H1 (cell line): ENCODE measurements around the gene DISP1. TPM values are rescaled to one million over a fixed set of nuclear protein-coding genes. Genes with fewer than 3 reads are reported as not detected.

Experiments
- CTCF ChIA-PET: fragments of 300-600 bp; sonication (Branson Sonifier 250); formaldehyde crosslinking; loops from one replicate; lab custom pipeline; 2021; ENCODE audit not compliant: partially characterized antibody; lab: Charles Lee
- POLR2A ChIA-PET: fragments of 300-600 bp; sonication (Branson Sonifier 250); formaldehyde crosslinking; loops from one replicate; lab custom pipeline; 2021; ENCODE audit warnings: inconsistent platforms; ENCODE audit not compliant: partially characterized antibody; lab: Charles Lee
- DNase-seq, 2 experiments: peaks; one replicate each; pipeline versions ENCODE4 v3.0.0 to v3.0.0-alpha.2; 2010 to 2022; ENCODE audit warnings: low spot score in 2 of 2, low read depth in 1 of 2, mixed read lengths in 1 of 2
- FAIRE-seq: peaks from 2 replicates; lab custom pipeline; 2011; peaks lifted over from hg19 to GRCh38; lab: Jason Lieb, UNC
- H2AFZ ChIP-seq: 2 replicates; pipeline ENCODE4 v1.8.1; 2012; ENCODE audit warnings: low read length, inconsistent platforms
- H2AK5ac ChIP-seq: 2 replicates; pipeline ENCODE4 v1.6.1; 2013; ENCODE audit warnings: low read depth, low read length
- H2BK120ac ChIP-seq: replicated peaks from 2 replicates; pipeline ENCODE3; 2013; ENCODE audit warnings: low read depth, low read length, inconsistent platforms
- H2BK12ac ChIP-seq: 2 replicates; pipeline ENCODE4 v1.6.1; 2013; ENCODE audit warnings: low read depth, low read length
- H2BK15ac ChIP-seq: 2 replicates; pipeline ENCODE4 v1.6.1; 2013; ENCODE audit warnings: low read length
- H2BK20ac ChIP-seq: 2 replicates; pipeline ENCODE4 v1.6.1; 2013; ENCODE audit warnings: low read length
- H2BK5ac ChIP-seq: 2 replicates; pipeline ENCODE4 v1.6.1; 2013; ENCODE audit warnings: low read depth, low read length
- H3K14ac ChIP-seq: 2 replicates; pipeline ENCODE4 v1.6.1; 2013; ENCODE audit warnings: inconsistent platforms; ENCODE audit not compliant: insufficient read length
- H3K18ac ChIP-seq: 2 replicates; pipeline ENCODE4 v1.6.1; 2013; ENCODE audit warnings: low read length; ENCODE audit errors: extremely low read depth
- H3K23ac ChIP-seq: 2 replicates; pipeline ENCODE4 v1.6.1; 2013; ENCODE audit warnings: inconsistent platforms; ENCODE audit not compliant: insufficient read length
- H3K23me2 ChIP-seq: 2 replicates; pipeline ENCODE4 v1.6.1; 2013; ENCODE audit warnings: low read depth, low read length
- H3K27ac ChIP-seq: 2 replicates; pipeline ENCODE4 v1.6.1; 2011; ENCODE audit warnings: low read depth, low read length, inconsistent platforms
- H3K27me3 ChIP-seq, 4 experiments: replicated peaks in 1 of 4; 1 replicate in 1 of 4; 2 replicates in 3 of 4; pipeline versions ENCODE4 v1.6.1 to v1.8.1; 2011 to 2013; ENCODE audit warnings: low read length in 3 of 4, mild to moderate bottlenecking in 3 of 4, inconsistent platforms in 2 of 4, mixed read lengths in 2 of 4, moderate library complexity in 1 of 4; ENCODE audit not compliant: control insufficient read depth in 3 of 4, insufficient read depth in 3 of 4; ENCODE audit errors: extremely low read depth in 1 of 4
- H3K36me3 ChIP-seq, 4 experiments: 2 replicates each; pipeline versions ENCODE4 v1.6.1 to v1.8.1; 2011 to 2013; ENCODE audit warnings: mild to moderate bottlenecking in 4 of 4, low read length in 3 of 4, moderate library complexity in 2 of 4, control low read depth in 1 of 4, inconsistent platforms in 1 of 4; ENCODE audit not compliant: insufficient read depth in 4 of 4, control insufficient read depth in 2 of 4
- H3K4ac ChIP-seq: replicated peaks from 2 replicates; pipeline ENCODE3; 2013; ENCODE audit warnings: low read length, low read depth, mixed read lengths, inconsistent platforms; ENCODE audit not compliant: insufficient read length
- H3K4me1 ChIP-seq, 4 experiments: replicated peaks in 1 of 4; 1 replicate in 1 of 4; 2 replicates in 3 of 4; pipeline versions ENCODE4 v1.6.1 to v1.8.1; 2011 to 2013; ENCODE audit warnings: low read length in 3 of 4, inconsistent platforms in 2 of 4, mixed read lengths in 1 of 4; ENCODE audit not compliant: insufficient read depth in 4 of 4, control insufficient read depth in 3 of 4
- H3K4me2 ChIP-seq, 2 experiments: 2 replicates each; pipeline versions ENCODE4 v1.6.1 to v1.8.1; 2011 to 2013; ENCODE audit warnings: low read depth in 2 of 2, low read length in 2 of 2, control low read depth in 1 of 2, inconsistent platforms in 1 of 2, mild to moderate bottlenecking in 1 of 2; ENCODE audit not compliant: insufficient read depth in 1 of 2
- H3K4me3 ChIP-seq, 4 experiments: fragments of 200-600, 300-600 bp in 1 of 4; sonication (generic), shearing (Covaris generic), sonication (Bioruptor Twin) in 1 of 4; 2 replicates each; pipeline versions ENCODE4 v1.5.1 to v1.8.1; 2011 to 2016; ENCODE audit warnings: low read length in 4 of 4, low read depth in 3 of 4, control low read depth in 2 of 4, inconsistent platforms in 2 of 4, mild to moderate bottlenecking in 2 of 4, mixed read lengths in 1 of 4, moderate library complexity in 1 of 4; ENCODE audit not compliant: insufficient read depth in 2 of 4; ENCODE audit errors: extremely low read depth in 1 of 4
- H3K56ac ChIP-seq: replicated peaks from 2 replicates; pipeline ENCODE3; 2013; ENCODE audit warnings: low read depth, mild to moderate bottlenecking, mixed read lengths, low read length, inconsistent platforms; ENCODE audit not compliant: insufficient read length
- H3K79me1 ChIP-seq: 2 replicates; pipeline ENCODE4 v1.6.1; 2013; ENCODE audit warnings: low read depth, low read length, control low read depth
- H3K79me2 ChIP-seq, 2 experiments: 2 replicates each; pipeline versions ENCODE4 v1.6.1 to v1.8.1; 2012 to 2013; ENCODE audit warnings: low read length in 2 of 2, mild to moderate bottlenecking in 2 of 2, inconsistent platforms in 1 of 2; ENCODE audit not compliant: insufficient read depth in 2 of 2, control insufficient read depth in 1 of 2
- H3K9ac ChIP-seq, 4 experiments: replicated peaks in 1 of 4; 1 replicate in 1 of 4; 2 replicates in 3 of 4; pipeline versions ENCODE4 v1.6.1 to v1.8.1; 2011 to 2013; ENCODE audit warnings: low read depth in 3 of 4, low read length in 3 of 4, control low read depth in 2 of 4, mild to moderate bottlenecking in 2 of 4, moderate library complexity in 2 of 4, inconsistent platforms in 1 of 4; ENCODE audit errors: extremely low read depth in 1 of 4
- H3K9me3 ChIP-seq, 2 experiments: 2 replicates each; pipeline versions ENCODE4 v1.6.1 to v1.8.1; 2012 to 2013; ENCODE audit warnings: mild to moderate bottlenecking in 2 of 2, moderate library complexity in 2 of 2, control low read depth in 1 of 2, inconsistent platforms in 1 of 2, low read depth in 1 of 2, low read length in 1 of 2, mixed read lengths in 1 of 2; ENCODE audit not compliant: insufficient read depth in 2 of 2
- H4K20me1 ChIP-seq, 2 experiments: replicated peaks in 1 of 2; 2 replicates each; pipeline versions ENCODE3 to v1.8.1; 2011 to 2013; ENCODE audit warnings: inconsistent platforms in 2 of 2, low read length in 2 of 2, mild to moderate bottlenecking in 1 of 2; ENCODE audit not compliant: insufficient read depth in 2 of 2, control insufficient read depth in 1 of 2
- H4K5ac ChIP-seq: 2 replicates; pipeline ENCODE4 v1.6.1; 2013; ENCODE audit warnings: low read length, low read depth, mixed read lengths, inconsistent platforms; ENCODE audit not compliant: insufficient read length
- H4K8ac ChIP-seq: 2 replicates; pipeline ENCODE4 v1.8.0; 2013; ENCODE audit warnings: mild to moderate bottlenecking, moderate library complexity, low read length, inconsistent platforms; ENCODE audit not compliant: insufficient read depth; ENCODE audit errors: extremely low read depth
- H4K91ac ChIP-seq: replicated peaks from 2 replicates; pipeline ENCODE3; 2013; ENCODE audit warnings: low read length, mixed read lengths, inconsistent platforms; ENCODE audit not compliant: insufficient read length
- GABPA ChIP-seq: IDR thresholded peaks from 2 replicates; pipeline ENCODE4 v1.6.1; 2011; ENCODE audit warnings: mild to moderate bottlenecking, low read length, moderate library complexity, borderline replicate concordance; ENCODE audit not compliant: insufficient read depth
- JUN ChIP-seq: IDR thresholded peaks from 2 replicates; pipeline ENCODE4 v1.6.1; 2011; ENCODE audit warnings: low read depth, mild to moderate bottlenecking, improper control_type of control experiment, low read length
- JUND ChIP-seq: IDR thresholded peaks from 2 replicates; pipeline ENCODE4 v1.6.1; 2011; ENCODE audit warnings: mild to moderate bottlenecking, improper control_type of control experiment, low read length
- SP2 ChIP-seq: IDR thresholded peaks from 2 replicates; pipeline ENCODE4 v1.6.1; 2012; ENCODE audit warnings: mild to moderate bottlenecking, low read length, inconsistent platforms
- TEAD4 ChIP-seq: IDR thresholded peaks from 2 replicates; pipeline ENCODE4 v1.6.1; 2012; ENCODE audit warnings: low read depth, low read length, inconsistent platforms, mixed read lengths
- WGBS, 2 experiments: shearing (Covaris generic) in 1 of 2; methylation state at CpG; one replicate each; pipeline versions ENCODE4 v1.1.6 to v1.1.7; 2013 to 2015; ENCODE audit warnings: low lambda C conversion rate in 2 of 2, mixed read lengths in 2 of 2, inconsistent platforms in 1 of 2, low coverage in 1 of 2, missing lambda C conversion rate in 1 of 2; ENCODE audit not compliant: insufficient replicate concordance in 2 of 2, insufficient coverage in 1 of 2, insufficient read length in 1 of 2; ENCODE audit errors: extremely low coverage in 1 of 2, missing lambda C conversion rate in 1 of 2; 5-methylcytosine and 5-hydroxymethylcytosine counted together
- polyA plus RNA-seq, 7 experiments: library from polyadenylated mRNA; depleted of rRNA in 3 of 7; stranded (reverse) in 5 of 7; unstranded in 2 of 7; fragments of >200 nt in 5 of 7; fragments of 200-250 nt in 2 of 7; gene quantifications; 1 replicate in 5 of 7; 2 replicates in 1 of 7; 4 replicates in 1 of 7; pipeline versions ENCODE4 v1.2.1 to v1.2.3, GENCODE V29; 2011 to 2013; ENCODE audit warnings: missing spikeins in 2 of 7, mixed read lengths in 2 of 7
- total RNA-seq: library from RNA; stranded (reverse); fragmentation: NEBNext Ultra II Directional; extraction: Animal tissue kit (Norgen Biotek cat#: 25700); gene quantifications from 2 replicates; pipeline ENCODE4 v1.2.1, GENCODE V29; 2021
- TF ChIP-seq, protein P1 (sequence below): IDR thresholded peaks from 2 replicates; pipeline ENCODE4 v1.6.1; 2012; ENCODE audit warnings: inconsistent platforms

The DISP1 gene
- total and polyA plus RNA-seq, 2 of the 8 experiments (the other 6 are each of a cell fraction or from before 2014, with no cell fraction given), result 4.1 to 6.1 TPM

DNA sequence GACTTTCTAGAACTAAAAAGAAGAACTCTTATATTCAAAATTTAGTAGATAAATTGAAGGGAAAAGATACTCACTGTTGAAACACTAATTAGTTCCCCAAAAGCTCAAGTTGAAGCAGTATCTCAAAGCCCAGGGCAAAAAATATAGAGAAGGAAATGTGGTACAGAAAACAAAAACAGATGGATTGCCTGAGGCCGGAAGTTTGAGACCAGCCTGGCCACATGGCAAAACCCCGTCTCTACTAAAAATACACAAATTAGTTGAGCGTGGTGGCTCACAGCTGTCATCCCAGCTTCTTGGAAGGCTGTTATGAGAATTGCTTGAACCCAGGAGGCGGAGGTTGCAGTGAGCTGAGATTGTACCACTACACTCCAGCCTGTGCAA is 41.9 kb upstream of the DISP1 start:
- Histone ChIP-seq H3K27ac (no peak overlapping the region), H3K18ac (no peak overlapping the region), H2BK20ac (no peak overlapping the region), H2BK12ac (no peak overlapping the region), H3K4ac (no peak overlapping the region), H3K9ac (no peak overlapping the region), H3K27me3 (no peaks in the 10 kb centered on the region), H2AK5ac (no peak overlapping the region), H4K5ac (no peak overlapping the region), H4K8ac (no peak overlapping the region), H3K4me2 (no peak overlapping the region), H3K23ac (no peak overlapping the region), H3K4me1 (no peaks in the 10 kb centered on the region), H3K36me3 (no peaks in the 10 kb centered on the region), H3K56ac (no peak overlapping the region), H3K79me1 (no peaks in the 10 kb centered on the region), H2AFZ (0 out of 2 replicates have a peak overlapping the region, but pooled peaks have one; percentile 53), H3K4me3 (no peak overlapping the region), H3K23me2 (no peaks in the 10 kb centered on the region; the same call in 1 of the 2 replicates), H2BK120ac (no peak overlapping the region), H2BK15ac (no peak overlapping the region), H3K9me3 (peaks cover 15 to 17% of the 10 kb centered on the region in 2 experiments), H2BK5ac (no peak overlapping the region), H4K91ac (no peak overlapping the region), H3K14ac (no peak overlapping the region), H3K79me2 (no peaks in the 10 kb centered on the region), H4K20me1 (no peaks in the 10 kb centered on the region)
- DNase-seq (no peak), FAIRE-seq (no peak)
- no peak for TF ChIP-seq JUND
- no peak for TF ChIP-seq TEAD4
- TF ChIP-seq GABPA, result no peak
- no peak for TF ChIP-seq SP2
- TF ChIP-seq, protein P1, sequence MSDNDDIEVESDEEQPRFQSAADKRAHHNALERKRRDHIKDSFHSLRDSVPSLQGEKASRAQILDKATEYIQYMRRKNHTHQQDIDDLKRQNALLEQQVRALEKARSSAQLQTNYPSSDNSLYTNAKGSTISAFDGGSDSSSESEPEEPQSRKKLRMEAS, result no peak
- no peak for TF ChIP-seq JUN
- POLR2A ChIA-PET, result no interaction called here
- 82% methylated on average over 4 of the region's 4 CpGs; no CpG with 5 or more reads in 1 of the 2 experiments for WGBS, 2 experiments
- CTCF ChIA-PET, result interaction anchor here (0.9 to 1.3 kb wide), 3 partner anchors 20 to 318 kb away, joined by 3 to 5 read pairs (median 3); no protein-coding TSS in a partner anchor
